ENCODE measurements around the gene EPHA3.

GRCh38 chr3:89270201-89270600 is 162.8 kb downstream of the EPHA3 start:
- TF ChIP-seq CTCF (IDR thresholded peaks at IDR 0.05; ENCODE audit: extremely low read depth in 1 of 2, insufficient read depth in 1 of 2, low read depth in 1 of 2, low read length in 2 of 2): no peak
- no peak for TF ChIP-seq POLR2A (IDR thresholded peaks at IDR 0.05; ENCODE audit: low read depth, low read length)
- TF ChIP-seq JUN (IDR thresholded peaks at IDR 0.05; ENCODE audit: borderline replicate concordance, insufficient read depth, insufficient read length, low read depth): no peak
- TF ChIP-seq MAX (IDR thresholded peaks at IDR 0.05; ENCODE audit: insufficient read depth, insufficient read length): no peak
